CD4-positive, alpha-beta memory T cell (primary cell): ENCODE measurements around the gene MATR3. TPM values are rescaled to one million over a fixed set of nuclear protein-coding genes. Genes with fewer than 3 reads are reported as not detected.

Experiments used
- CTCF ChIA-PET: fragments of 350-600 bp; sonication (Branson Sonifier 250); formaldehyde crosslinking; loops from one replicate; lab custom pipeline; 2021; ENCODE audit warnings: inconsistent platforms; ENCODE audit not compliant: partially characterized antibody; lab: Charles Lee
- POLR2A ChIA-PET: fragments of 350-600 bp; sonication (Branson Sonifier 250); formaldehyde crosslinking; loops from one replicate; lab custom pipeline; 2021; ENCODE audit not compliant: partially characterized antibody; lab: Charles Lee
- DNase-seq, 5 donors: peaks; one replicate each; pipeline versions ENCODE4 v3.0.0 to v3.0.0-alpha.2; 2020 to 2022; ENCODE audit warnings: mixed read lengths in 1 of 5
- H3K27ac ChIP-seq: one replicate; pipeline ENCODE4 v1.7.0; 2013; ENCODE audit warnings: low read depth, low read length
- H3K27me3 ChIP-seq: 2 replicates; pipeline ENCODE4 v1.7.0; 2013; ENCODE audit warnings: mild to moderate bottlenecking, low read length, moderate library complexity; ENCODE audit not compliant: insufficient read depth
- H3K36me3 ChIP-seq: 2 replicates; pipeline ENCODE4 v1.7.0; 2013; ENCODE audit warnings: mild to moderate bottlenecking, low read length, moderate library complexity; ENCODE audit not compliant: insufficient read depth
- H3K4me1 ChIP-seq: 2 replicates; pipeline ENCODE4 v1.7.0; 2013; ENCODE audit warnings: mild to moderate bottlenecking, low read length, moderate library complexity; ENCODE audit not compliant: insufficient read depth
- H3K4me3 ChIP-seq, 2 donors: one replicate each; pipeline ENCODE4 v1.7.0; 2013; ENCODE audit warnings: low read length in 2 of 2, mild to moderate bottlenecking in 1 of 2
- H3K9me3 ChIP-seq, 2 donors: one replicate each; pipeline ENCODE4 v1.7.0; 2013; ENCODE audit warnings: low read length in 2 of 2, control low read depth in 1 of 2; ENCODE audit not compliant: control insufficient read depth in 1 of 2
- H3K27ac Mint-ChIP-seq, 7 donors: one replicate each; pipeline ENCODE4 v1.8.0; 2020 to 2021; ENCODE audit warnings: mixed read lengths in 7 of 7, mild to moderate bottlenecking in 6 of 7, inconsistent platforms in 3 of 7, moderate library complexity in 3 of 7
- H3K27me3 Mint-ChIP-seq, 2 donors: one replicate each; pipeline ENCODE4 v1.8.0; 2020 to 2021; ENCODE audit warnings: mixed read lengths in 2 of 2
- H3K36me3 Mint-ChIP-seq, 2 donors: one replicate each; pipeline ENCODE4 v1.8.0; 2020 to 2021; ENCODE audit warnings: mixed read lengths in 2 of 2, inconsistent platforms in 1 of 2, mild to moderate bottlenecking in 1 of 2
- H3K4me1 Mint-ChIP-seq, 4 donors: one replicate each; pipeline ENCODE4 v1.8.0; 2020 to 2021; ENCODE audit warnings: mixed read lengths in 4 of 4, mild to moderate bottlenecking in 1 of 4
- H3K4me3 Mint-ChIP-seq, 8 donors: one replicate each; pipeline ENCODE4 v1.8.0; 2020 to 2021; ENCODE audit warnings: mixed read lengths in 8 of 8, mild to moderate bottlenecking in 7 of 8, moderate library complexity in 6 of 8, inconsistent platforms in 3 of 8
- H3K9me3 Mint-ChIP-seq, 8 donors: one replicate each; pipeline ENCODE4 v1.8.0; 2020 to 2021; ENCODE audit warnings: mixed read lengths in 8 of 8, mild to moderate bottlenecking in 5 of 8, inconsistent platforms in 3 of 8, moderate library complexity in 1 of 8
- intact Hi-C: fragments of 100-400 bp; cut with micrococcal nuclease; formaldehyde crosslinking; loops from one replicate; pipeline ENCODE4 v1.15.1; 2023
- polyA plus RNA-seq, 2 donors: library from polyadenylated mRNA; unstranded; fragments of 300-500 nt; fragmentation: Illumina TruSeq; gene quantifications; one replicate each; pipeline ENCODE4 v1.2.3, GENCODE V29; 2021
- total RNA-seq, 2 experiments: library from RNA; stranded (reverse); gene quantifications; one replicate each; pipeline ENCODE4 v1.2.3, GENCODE V29; 2021

The MATR3 gene
- total and polyA plus RNA-seq, 4 experiments from 2014 or later = 228 to 419 (median 316) TPM

DNA sequence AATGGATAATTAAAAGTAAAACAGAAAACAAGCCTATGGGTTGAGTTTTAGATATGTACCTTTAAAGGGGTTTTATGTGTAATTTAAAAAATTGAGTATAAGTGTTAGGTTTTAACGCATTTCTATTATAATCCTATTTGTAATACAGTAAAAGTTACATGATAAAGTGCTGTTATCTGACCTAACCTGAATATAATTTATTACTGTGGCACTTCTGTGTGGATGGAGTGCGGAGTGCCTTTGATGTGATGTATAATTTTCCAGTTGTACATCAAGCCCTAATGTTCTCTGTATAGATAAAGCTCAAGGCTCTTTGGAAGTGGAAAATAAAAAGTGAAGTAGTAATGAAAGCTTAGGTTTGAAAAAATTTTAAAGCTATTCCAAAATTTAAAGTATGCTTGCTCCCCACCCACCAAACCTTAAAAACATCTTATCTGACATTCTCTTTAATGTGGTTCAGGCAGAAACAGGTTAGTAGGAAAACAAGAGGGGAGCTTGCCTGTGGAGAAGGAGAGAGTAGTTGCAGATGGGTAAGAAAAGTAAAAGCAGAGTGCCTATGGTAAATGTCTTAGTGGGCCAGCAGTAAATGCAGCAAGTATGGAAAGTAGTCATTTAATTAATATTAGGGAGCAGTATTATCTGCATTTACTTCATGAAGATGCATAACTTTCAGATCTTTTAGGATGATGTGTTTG lies 4.0 kb downstream of the MATR3 start:
- Mint-ChIP-seq H3K27ac (peak overlapping the region in 6 of 7 donors; percentile 5 to 99 (median 28)), H3K27me3 (no peaks in the 10 kb centered on the region), H3K36me3 (peaks cover 7 to 52% of the 10 kb centered on the region in 2 donors), H3K4me3 (peak overlapping the region; percentile 54 to 99 (median 76)), H3K4me1 (peaks cover 56 to 88% (median 70%) of the 10 kb centered on the region in 4 donors), H3K9me3 (no peaks in the 10 kb centered on the region)
- Histone ChIP-seq H3K4me3 (no peak overlapping the region), H3K27me3 (no peaks in the 10 kb centered on the region), H3K9me3 (no peaks in the 10 kb centered on the region), H3K4me1 (peaks cover 84% of the 10 kb centered on the region), H3K27ac (no peak overlapping the region), H3K36me3 (no peaks in the 10 kb centered on the region)
- no peak for DNase-seq
- POLR2A ChIA-PET = interaction anchor here (0.8 to 4.9 kb wide), 4 partner anchors 11 to 45 kb away, joined by 3 to 114 read pairs (median 14); no protein-coding TSS in a partner anchor
- CTCF ChIA-PET = interaction anchor here (1.5 to 2.6 kb wide), 2 partner anchors 22 to 44 kb away, joined by 4 to 10 read pairs; partner anchors contain the start of gene PAIP2
- intact Hi-C loops = loop anchor here (1.0 kb wide), 1 partner anchor 9 kb away; no protein-coding TSS in a partner anchor

DNA sequence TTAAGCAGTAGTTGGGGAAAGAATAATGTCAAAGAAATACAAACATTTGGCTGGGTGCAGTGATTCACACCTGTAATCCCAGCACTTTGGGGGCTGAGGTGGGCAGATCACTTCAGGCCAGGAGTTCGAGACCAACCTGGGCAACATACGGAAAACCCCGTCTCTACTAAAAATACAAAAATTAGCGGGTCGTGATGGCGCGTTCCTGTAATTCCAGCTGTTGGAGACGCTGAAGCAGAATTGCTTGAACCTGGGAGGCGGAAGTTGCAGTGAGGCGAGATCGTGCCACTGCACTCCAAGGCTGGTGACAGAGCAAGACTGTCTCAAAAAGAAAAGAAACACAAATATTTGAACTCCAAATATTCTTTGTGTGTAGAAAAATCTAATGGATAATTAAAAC lies 4.7 kb downstream of the MATR3 start:
- no peak overlapping the region for H3K4me3 ChIP-seq
- peaks cover 84% of the 10 kb centered on the region for H3K4me1 ChIP-seq
- no peaks in the 10 kb centered on the region for H3K36me3 ChIP-seq
- no peak for DNase-seq
- H3K4me3 Mint-ChIP-seq = peak overlapping the region; percentile 53 to 99 (median 75)
- peaks cover 7 to 52% of the 10 kb centered on the region in 2 donors for H3K36me3 Mint-ChIP-seq
- H3K27ac Mint-ChIP-seq = peak overlapping the region; percentile 44 to 99 (median 79)
- H3K27ac ChIP-seq = no peak overlapping the region
- no peaks in the 10 kb centered on the region for H3K27me3 Mint-ChIP-seq
- intact Hi-C loops = no loop called here
- no peaks in the 10 kb centered on the region for H3K9me3 ChIP-seq
- no peaks in the 10 kb centered on the region for H3K9me3 Mint-ChIP-seq
- ChIA-PET CTCF (no interaction called here), POLR2A (interaction anchor here (0.8 to 2.8 kb wide), 3 partner anchors 23 to 44 kb away, joined by 3 to 18 read pairs (median 9); no protein-coding TSS in a partner anchor)
- no peaks in the 10 kb centered on the region for H3K27me3 ChIP-seq
- peaks cover 61 to 93% (median 73%) of the 10 kb centered on the region in 4 donors for H3K4me1 Mint-ChIP-seq

DNA sequence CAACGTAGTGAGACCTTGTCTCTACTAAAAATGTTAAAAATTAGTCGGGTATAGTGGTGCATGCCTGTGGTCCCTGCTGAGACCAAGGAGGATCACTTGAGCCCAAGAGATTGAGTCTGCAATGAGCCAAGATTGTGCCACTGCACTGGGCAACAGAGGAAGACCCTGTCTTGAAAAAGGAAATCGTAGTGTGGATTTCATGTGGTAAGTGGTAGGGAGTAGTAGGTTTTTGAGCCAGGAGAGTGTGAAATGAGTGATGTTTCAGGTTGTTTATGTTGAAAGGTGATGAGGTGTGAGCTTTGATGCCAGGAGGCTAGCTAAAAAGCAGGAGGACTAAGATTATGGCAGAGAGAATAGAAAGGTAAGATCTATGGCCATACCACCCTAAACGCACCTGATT lies 5.9 kb downstream of the MATR3 start:
- Mint-ChIP-seq H3K4me1 (peaks cover 64 to 96% (median 82%) of the 10 kb centered on the region in 4 donors), H3K27me3 (no peaks in the 10 kb centered on the region), H3K36me3 (peaks cover 7 to 39% of the 10 kb centered on the region in 2 donors), H3K9me3 (no peaks in the 10 kb centered on the region), H3K4me3 (peak overlapping the region; percentile 17 to 99 (median 64)), H3K27ac (peak overlapping the region; percentile 3 to 99 (median 82))
- H3K27me3 ChIP-seq = no peaks in the 10 kb centered on the region
- H3K27ac ChIP-seq = peak overlapping the region; percentile 2
- intact Hi-C loops = no loop called here
- H3K4me3 ChIP-seq = peak overlapping the region in 1 of 2 donors; percentile 7
- peaks cover 96% of the 10 kb centered on the region for H3K4me1 ChIP-seq
- ChIA-PET POLR2A (interaction anchor here (1.6 to 1.9 kb wide), 2 partner anchors 12 to 42 kb away, joined by 5 to 10 read pairs; partner anchors contain the start of gene PAIP2), CTCF (interaction anchor here (0.9 to 1.1 kb wide), 3 partner anchors 24 to 112 kb away, joined by 3 to 4 read pairs (median 4); no protein-coding TSS in a partner anchor)
- H3K36me3 ChIP-seq = no peaks in the 10 kb centered on the region
- no peaks in the 10 kb centered on the region for H3K9me3 ChIP-seq
- DNase-seq = no peak

DNA sequence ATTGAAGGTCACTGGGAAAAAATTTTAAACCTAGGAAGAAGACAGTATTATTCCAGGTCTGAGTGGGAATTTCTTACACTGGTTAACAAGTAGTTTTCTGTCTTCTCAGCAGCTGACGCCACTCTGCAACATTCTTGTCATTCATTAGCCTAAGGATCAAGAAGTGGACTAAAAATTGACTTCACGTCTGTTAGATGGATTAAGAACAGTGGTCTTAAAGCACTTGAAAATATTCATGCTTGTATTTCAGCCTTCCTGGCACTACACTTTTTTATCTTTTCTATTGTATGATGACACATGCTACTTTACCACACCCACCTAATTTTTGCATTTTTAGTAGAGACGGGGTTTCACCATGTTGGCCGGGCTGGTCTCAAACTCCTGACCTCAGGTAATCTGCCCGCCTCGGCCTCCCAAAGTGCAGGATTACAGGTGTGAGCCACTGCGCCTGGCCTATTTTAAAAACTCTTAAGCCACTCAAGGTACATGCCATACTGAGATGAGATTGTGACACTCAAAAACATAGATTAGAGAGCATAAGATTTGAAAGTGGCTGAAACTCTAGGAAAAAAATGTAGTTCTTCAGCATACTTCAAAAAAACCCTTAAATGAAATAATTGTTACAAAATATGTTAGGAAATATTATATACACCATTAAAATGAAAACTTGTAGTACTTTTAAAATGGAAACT lies 8.4 kb downstream of the MATR3 start:
- Mint-ChIP-seq H3K36me3 (peaks cover 7 to 23% of the 10 kb centered on the region in 2 donors), H3K27ac (peak overlapping the region; percentile 49 to 99 (median 77)), H3K4me3 (peak overlapping the region in 7 of 8 donors; percentile 63 to 99 (median 72)), H3K9me3 (no peaks in the 10 kb centered on the region), H3K27me3 (no peaks in the 10 kb centered on the region), H3K4me1 (peaks cover 69 to 97% (median 85%) of the 10 kb centered on the region in 4 donors)
- Histone ChIP-seq H3K27me3 (no peaks in the 10 kb centered on the region), H3K4me3 (no peak overlapping the region), H3K9me3 (no peaks in the 10 kb centered on the region), H3K36me3 (no peaks in the 10 kb centered on the region), H3K27ac (no peak overlapping the region), H3K4me1 (peaks cover 99% of the 10 kb centered on the region)
- ChIA-PET POLR2A (interaction anchor here (0.7 to 0.9 kb wide), 2 partner anchors 8 to 10 kb away, joined by 3 read pairs; partner anchors contain the start of gene MATR3), CTCF (no interaction called here)
- intact Hi-C loops = loop anchor here (1.0 kb wide), 1 partner anchor 8 kb away; no protein-coding TSS in a partner anchor
- DNase-seq = no peak

DNA sequence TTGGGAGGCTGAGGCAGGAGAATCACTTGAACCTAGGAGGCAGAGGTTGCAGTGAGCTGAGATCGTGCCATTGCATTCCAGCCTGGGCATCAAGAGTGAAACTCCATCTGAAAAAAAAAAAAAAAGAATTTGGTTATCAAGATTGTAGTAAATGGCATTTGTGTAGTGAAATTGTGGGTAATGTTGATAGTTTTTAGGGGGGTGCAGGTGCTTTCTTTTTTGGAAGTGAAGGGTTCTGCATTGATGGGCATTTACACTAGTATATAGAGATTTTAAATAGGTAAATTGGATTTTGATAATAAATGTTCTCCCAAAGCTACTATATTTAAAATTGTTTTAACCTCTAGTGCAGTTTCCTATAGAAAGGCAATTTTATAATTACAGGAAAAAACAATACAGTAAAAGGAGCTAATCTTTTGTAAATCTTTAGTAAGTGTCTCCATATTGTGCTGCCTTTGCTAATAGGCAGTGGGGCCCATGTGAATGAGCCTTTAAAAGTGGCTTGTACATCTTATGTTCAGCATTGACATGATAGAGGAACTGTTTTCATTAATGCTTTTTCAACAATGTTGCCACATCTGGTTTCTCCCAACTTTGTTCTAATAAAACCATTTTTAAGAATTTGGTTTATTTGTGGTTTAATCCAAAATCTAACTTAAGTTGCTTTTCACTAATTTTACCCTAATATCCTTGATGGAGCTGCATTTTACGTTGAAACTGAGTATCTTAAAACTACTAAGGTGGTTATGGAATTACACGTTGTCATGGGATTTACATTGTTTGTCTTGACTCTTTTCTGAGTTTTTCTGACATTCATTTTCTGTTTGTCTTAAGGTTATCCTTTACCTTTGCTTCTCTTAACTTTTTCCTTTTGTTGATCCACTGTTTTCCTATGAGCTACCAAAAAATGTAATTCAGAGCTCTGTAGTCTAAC lies 11.1 kb downstream of the MATR3 start:
- peaks cover 18 to 28% of the 10 kb centered on the region in 2 donors for H3K36me3 Mint-ChIP-seq
- peak overlapping the region in 6 of 7 donors; percentile 13 to 77 (median 58) for H3K27ac Mint-ChIP-seq
- no peak overlapping the region for H3K4me3 ChIP-seq
- no peaks in the 10 kb centered on the region for H3K9me3 ChIP-seq
- DNase-seq = no peak
- ChIA-PET CTCF (interaction anchor here (0.7 to 2.9 kb wide), 7 partner anchors 9 to 51 kb away, joined by 3 to 13 read pairs (median 3); partner anchors contain the start of gene MATR3), POLR2A (interaction anchor here (1.4 to 11.0 kb wide), 4 partner anchors 10 to 37 kb away, joined by 3 to 114 read pairs (median 6); partner anchors contain the start of genes MATR3 and PAIP2)
- peaks cover 98% of the 10 kb centered on the region for H3K4me1 ChIP-seq
- no peaks in the 10 kb centered on the region for H3K36me3 ChIP-seq
- no peaks in the 10 kb centered on the region for H3K27me3 Mint-ChIP-seq
- no peaks in the 10 kb centered on the region for H3K9me3 Mint-ChIP-seq
- peak overlapping the region; percentile 40 to 85 (median 71) for H3K4me3 Mint-ChIP-seq
- no peak overlapping the region for H3K27ac ChIP-seq
- intact Hi-C loops = no loop called here
- no peaks in the 10 kb centered on the region for H3K27me3 ChIP-seq
- H3K4me1 Mint-ChIP-seq = peaks cover 64 to 94% (median 80%) of the 10 kb centered on the region in 4 donors

DNA sequence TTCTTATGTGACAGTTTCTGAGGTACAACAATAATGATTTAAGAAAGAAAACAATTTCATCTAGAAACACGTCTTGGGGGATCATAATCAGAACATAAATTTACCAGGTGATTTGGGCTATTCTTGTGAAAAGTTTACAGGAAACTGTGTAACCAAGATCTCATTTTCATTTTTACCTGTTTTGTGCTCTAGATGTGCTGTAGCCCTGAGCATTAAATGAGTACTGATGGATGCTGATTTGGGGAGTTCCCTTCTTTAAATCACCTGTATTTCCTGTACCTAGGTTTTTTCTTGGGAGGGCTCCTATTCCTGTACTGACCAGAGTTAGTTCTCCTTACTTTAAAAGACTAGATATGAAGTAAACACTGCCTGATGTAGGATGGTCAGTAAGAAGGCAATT lies 12.7 kb downstream of the MATR3 start:
- CTCF ChIA-PET = interaction anchor here (0.9 to 2.9 kb wide), 3 partner anchors 12 to 19 kb away, joined by 3 to 13 read pairs (median 3); partner anchors contain the start of gene MATR3
- H3K27ac ChIP-seq = no peak overlapping the region

More for the DNA sequence above, 12.7 kb downstream of the MATR3 start:
- no peaks in the 10 kb centered on the region for H3K36me3 ChIP-seq
- no peaks in the 10 kb centered on the region for H3K27me3 Mint-ChIP-seq
- POLR2A ChIA-PET = interaction anchor here (1.0 to 11.0 kb wide), 5 partner anchors 11 to 36 kb away, joined by 3 to 114 read pairs (median 5); partner anchors contain the start of genes MATR3 and PAIP2
- H3K9me3 ChIP-seq = no peaks in the 10 kb centered on the region
- no peak for DNase-seq
- H3K4me3 ChIP-seq = no peak overlapping the region
- H3K9me3 Mint-ChIP-seq = no peaks in the 10 kb centered on the region
- H3K4me1 ChIP-seq = peaks cover 97% of the 10 kb centered on the region
- peaks cover 66 to 96% (median 82%) of the 10 kb centered on the region in 4 donors for H3K4me1 Mint-ChIP-seq
- intact Hi-C loops = loop anchor here (1.0 kb wide), 1 partner anchor 9 kb away; no protein-coding TSS in a partner anchor
- peak overlapping the region in 6 of 8 donors; percentile 7 to 78 (median 53) for H3K4me3 Mint-ChIP-seq
- H3K36me3 Mint-ChIP-seq = peaks cover 18 to 37% of the 10 kb centered on the region in 2 donors
- peak overlapping the region in 4 of 7 donors; percentile 4 to 66 (median 58) for H3K27ac Mint-ChIP-seq
- H3K27me3 ChIP-seq = no peaks in the 10 kb centered on the region
